GM18505 (cell line): ENCODE data around the gene EHD2.

ENCODE experiments used
- ATAC-seq: cut with Tn5 transposase; IDR thresholded peaks from one replicate; pipeline ENCODE4 v1.9.1; 2021; ENCODE audit not compliant: unreplicated experiment
- POLR2A ChIP-seq: IDR thresholded peaks from 4 replicates; pipeline ENCODE4 v1.6.1; 2011; ENCODE audit warnings: borderline replicate concordance; ENCODE audit not compliant: insufficient read depth, insufficient read length; ENCODE audit errors: extremely low read depth

Gene EHD2

GRCh38 chr19:47695533-47696262 lies 17.5 kb upstream of the EHD2 start:
- no peak for ATAC-seq
- TF ChIP-seq POLR2A, result no peak

GRCh38 chr19:47696635-47697034 lies 16.6 kb upstream of the EHD2 start:
- no peak for ATAC-seq
- no peak for TF ChIP-seq POLR2A

GRCh38 chr19:47697863-47698609 lies 15.2 kb upstream of the EHD2 start:
- no peak for ATAC-seq
- TF ChIP-seq POLR2A, result no peak

- no peak for TF ChIP-seq POLR2A
- ATAC-seq, result no peak
These were observed 14.4 kb upstream of the EHD2 start for GRCh38 chr19:47698631-47699359.

- no peak for ATAC-seq
- TF ChIP-seq POLR2A, result no peak
These were observed 13.8 kb upstream of the EHD2 start for GRCh38 chr19:47699360-47699917.

- TF ChIP-seq POLR2A, result no peak
- ATAC-seq, result no peak
These were observed 12.1 kb upstream of the EHD2 start for GRCh38 chr19:47700934-47701716.

GRCh38 chr19:47701717-47702552 lies 11.3 kb upstream of the EHD2 start:
- no peak for TF ChIP-seq POLR2A
- no peak for ATAC-seq

GRCh38 chr19:47702671-47703070 lies 10.6 kb upstream of the EHD2 start:
- TF ChIP-seq POLR2A, result no peak
- ATAC-seq, result no peak

- no peak for TF ChIP-seq POLR2A
- no peak for ATAC-seq
These were observed 9.9 kb upstream of the EHD2 start for GRCh38 chr19:47703301-47703700.

- TF ChIP-seq POLR2A, result no peak
- ATAC-seq, result no peak
These were observed 9.2 kb upstream of the EHD2 start for GRCh38 chr19:47704024-47704423.

GRCh38 chr19:47704656-47705055 lies 8.6 kb upstream of the EHD2 start:
- no peak for ATAC-seq
- TF ChIP-seq POLR2A, result no peak
